EL (cell line): Measurements from ENCODE around the gene RUBCNL.

Source experiments
- DNase-seq: peaks from one replicate; pipeline ENCODE4 v3.0.0-alpha.2; 2016

The RUBCNL gene

GRCh38 chr13:46340011-46340410 is 47.0 kb downstream of the RUBCNL start:
- no peak for DNase-seq

- peak; percentile 66 for DNase-seq
Observed at GRCh38 chr13:46339035-46339666, 47.9 kb downstream of the RUBCNL start.

- no peak for DNase-seq
Observed at GRCh38 chr13:46337700-46338099, 49.4 kb downstream of the RUBCNL start.

- no peak for DNase-seq
Observed at GRCh38 chr13:46334035-46334822, 52.8 kb downstream of the RUBCNL start.

- DNase-seq = no peak
Observed at GRCh38 chr13:46332772-46333171, 54.3 kb downstream of the RUBCNL start.

- no peak for DNase-seq
Observed at GRCh38 chr13:46329624-46330023, 57.4 kb downstream of the RUBCNL start.

- no peak for DNase-seq
Observed at GRCh38 chr13:46327246-46327645, 59.8 kb downstream of the RUBCNL start.

- peak; percentile 5 for DNase-seq
Observed at GRCh38 chr13:46324976-46325375, 62.1 kb downstream of the RUBCNL start.

GRCh38 chr13:46321494-46322225 is 65.4 kb downstream of the RUBCNL start:
- DNase-seq = peak; percentile 61

GRCh38 chr13:46320821-46321220 is 66.2 kb downstream of the RUBCNL start:
- no peak for DNase-seq

- no peak for DNase-seq
Observed at GRCh38 chr13:46320406-46320805, 66.6 kb downstream of the RUBCNL start.

- DNase-seq = no peak
Observed at GRCh38 chr13:46318986-46319385, 68.1 kb downstream of the RUBCNL start.

- no peak for DNase-seq
Observed at GRCh38 chr13:46317120-46317519, 69.9 kb downstream of the RUBCNL start.

- no peak for DNase-seq
Observed at GRCh38 chr13:46315491-46316075, 71.5 kb downstream of the RUBCNL start.

- DNase-seq = no peak
Observed at GRCh38 chr13:46315036-46315435, 72.0 kb downstream of the RUBCNL start.

- DNase-seq = no peak
Observed at GRCh38 chr13:46314587-46314986, 72.5 kb downstream of the RUBCNL start.

GRCh38 chr13:46313432-46314257 is 73.4 kb downstream of the RUBCNL start:
- DNase-seq = no peak

GRCh38 chr13:46313024-46313423 is 74.0 kb downstream of the RUBCNL start:
- DNase-seq = no peak

- DNase-seq = no peak
Observed at GRCh38 chr13:46311217-46311616, 75.8 kb downstream of the RUBCNL start.

- DNase-seq = no peak
Observed at GRCh38 chr13:46310066-46310465, 77.0 kb downstream of the RUBCNL start.

- peak; percentile 10 for DNase-seq
Observed at GRCh38 chr13:46307554-46307953, 79.5 kb downstream of the RUBCNL start.

GRCh38 chr13:46304546-46304945 is 82.5 kb downstream of the RUBCNL start:
- no peak for DNase-seq
